SU-DHL-6 (cell line): ENCODE measurements around the gene FAU.

Experiments
- CTCF ChIP-seq: fragments of 200-600 bp; sonication (generic); IDR thresholded peaks from one replicate; pipeline ENCODE4 v1.5.1; 2017; ENCODE audit warnings: antibody characterized with exemption, mild to moderate bottlenecking, low read length, moderate library complexity; ENCODE audit not compliant: insufficient read depth, poor library complexity, severe bottlenecking
- EZH2phosphoT487 ChIP-seq: fragments of 200-600 bp; sonication (generic), shearing (Covaris generic); conservative IDR thresholded peaks from 2 replicates; pipeline ENCODE4 v1.6.1; 2018; ENCODE audit warnings: mild to moderate bottlenecking, antibody characterized with exemption, low read length, moderate library complexity, mixed read lengths

GRCh38 chr11:65111744-65112545 is 10.0 kb downstream of the FAU start, which contains the start of gene TM7SF2:
- TF ChIP-seq EZH2phosphoT487 (no peak), CTCF (no peak)
